Measurements from ENCODE around the gene BRCA1. TPM values are rescaled to one million over a fixed set of nuclear protein-coding genes. Genes with fewer than 3 reads are reported as not detected.
"Not testable (repeated sequence)": the region's sequence is repeated elsewhere in the genome, so short reads cannot be mapped to it uniquely, and the experiment has no call there.

The BRCA1 gene
- total and polyA plus RNA-seq, 2 donors (not counting 1 experiment from before 2014, with no cell fraction given), result 7.5 to 9.9 TPM

DNA sequence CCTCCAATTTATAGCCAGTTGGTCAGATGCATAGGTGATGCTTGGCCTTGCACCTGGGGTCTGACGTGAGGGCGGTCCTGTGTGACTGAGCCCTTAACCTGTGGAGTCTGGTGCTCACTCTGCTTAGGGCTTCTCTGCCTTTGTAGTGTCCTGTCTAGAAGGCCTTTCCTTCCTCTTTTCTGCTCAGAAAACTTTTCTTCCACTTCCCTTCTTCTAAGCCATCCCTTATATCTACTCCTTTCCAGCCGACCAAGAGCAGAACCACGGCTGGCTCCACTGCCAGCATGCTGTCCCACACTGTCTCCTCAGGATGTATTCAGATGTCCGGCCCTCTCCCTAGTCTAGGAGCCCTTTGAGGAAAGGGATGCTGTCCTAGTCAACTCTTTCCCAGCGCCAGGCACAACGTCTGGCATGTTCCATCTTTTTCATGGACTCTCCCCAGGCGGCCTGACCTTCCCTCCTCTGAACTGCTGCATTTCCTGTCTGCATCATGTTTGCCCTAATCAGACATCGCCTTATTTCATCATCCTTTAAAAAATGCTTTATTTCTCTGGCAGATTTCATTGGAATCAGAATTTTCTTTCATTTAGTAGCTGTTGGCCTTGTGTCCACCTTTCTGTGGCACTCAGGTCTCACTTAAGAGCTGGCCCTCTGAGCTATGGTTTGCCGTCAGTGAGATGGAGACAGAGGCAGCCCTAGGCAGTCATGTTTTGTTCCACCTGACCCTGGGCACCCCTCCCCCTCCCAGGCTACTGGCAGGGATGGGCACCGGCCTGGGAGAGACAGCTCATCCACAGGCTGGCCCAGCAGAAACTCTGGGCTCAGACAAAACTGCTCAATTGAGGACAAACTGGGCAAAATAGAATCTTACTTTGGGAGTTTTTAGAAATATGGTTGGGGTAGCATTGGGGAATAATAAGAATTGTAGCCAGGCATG, 15.5 kb upstream of the BRCA1 start:
- H3K9ac ChIP-seq (ENCODE audit: insufficient read depth, low read length), result no peak overlapping the region
- TF ChIP-seq EZH2 (IDR thresholded peaks at IDR 0.05; ENCODE audit: low read length, missing control alignments), result no peak
- TF ChIP-seq, protein P1, sequence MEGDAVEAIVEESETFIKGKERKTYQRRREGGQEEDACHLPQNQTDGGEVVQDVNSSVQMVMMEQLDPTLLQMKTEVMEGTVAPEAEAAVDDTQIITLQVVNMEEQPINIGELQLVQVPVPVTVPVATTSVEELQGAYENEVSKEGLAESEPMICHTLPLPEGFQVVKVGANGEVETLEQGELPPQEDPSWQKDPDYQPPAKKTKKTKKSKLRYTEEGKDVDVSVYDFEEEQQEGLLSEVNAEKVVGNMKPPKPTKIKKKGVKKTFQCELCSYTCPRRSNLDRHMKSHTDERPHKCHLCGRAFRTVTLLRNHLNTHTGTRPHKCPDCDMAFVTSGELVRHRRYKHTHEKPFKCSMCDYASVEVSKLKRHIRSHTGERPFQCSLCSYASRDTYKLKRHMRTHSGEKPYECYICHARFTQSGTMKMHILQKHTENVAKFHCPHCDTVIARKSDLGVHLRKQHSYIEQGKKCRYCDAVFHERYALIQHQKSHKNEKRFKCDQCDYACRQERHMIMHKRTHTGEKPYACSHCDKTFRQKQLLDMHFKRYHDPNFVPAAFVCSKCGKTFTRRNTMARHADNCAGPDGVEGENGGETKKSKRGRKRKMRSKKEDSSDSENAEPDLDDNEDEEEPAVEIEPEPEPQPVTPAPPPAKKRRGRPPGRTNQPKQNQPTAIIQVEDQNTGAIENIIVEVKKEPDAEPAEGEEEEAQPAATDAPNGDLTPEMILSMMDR (conservative IDR thresholded peaks at IDR 0.05 in 1 of 2, IDR thresholded peaks at IDR 0.05 in 1 of 2; ENCODE audit: low read depth in 1 of 2, low read length in 2 of 2), result no peak
- no peak overlapping the region for H3K4me3 ChIP-seq (replicated peaks in 1 of 4; ENCODE audit: control extremely low read depth in 1 of 4, insufficient read depth in 1 of 4, low read depth in 3 of 4, low read length in 4 of 4)
- H3K4me1 ChIP-seq (ENCODE audit: control insufficient read depth, extremely low read depth, insufficient read depth, low read length), result no peaks in the 10 kb centered on the region
- H3K9me3 ChIP-seq (ENCODE audit: control insufficient read depth, insufficient read depth, low read depth, low read length), result no peaks in the 10 kb centered on the region
- DNase-seq (ENCODE audit: low read depth in 2 of 2), result no peak
- H2AFZ ChIP-seq (ENCODE audit: low read length), result no peak overlapping the region
- no peak overlapping the region for H3K27ac ChIP-seq (ENCODE audit: insufficient read depth, low read length)
- no peak overlapping the region for H3K4me2 ChIP-seq (ENCODE audit: extremely low read depth, insufficient read depth, low read length)
- H3K27me3 ChIP-seq (ENCODE audit: control insufficient read depth, insufficient read depth, low read length), result no peaks in the 10 kb centered on the region
- no peaks in the 10 kb centered on the region for H4K20me1 ChIP-seq (ENCODE audit: control insufficient read depth, extremely low read depth, insufficient read depth, low read length)
- H3K79me2 ChIP-seq (ENCODE audit: control insufficient read depth, insufficient read depth, low read length), result no peaks in the 10 kb centered on the region
- no peaks in the 10 kb centered on the region for H3K36me3 ChIP-seq (ENCODE audit: control insufficient read depth, insufficient read depth, low read length)

DNA sequence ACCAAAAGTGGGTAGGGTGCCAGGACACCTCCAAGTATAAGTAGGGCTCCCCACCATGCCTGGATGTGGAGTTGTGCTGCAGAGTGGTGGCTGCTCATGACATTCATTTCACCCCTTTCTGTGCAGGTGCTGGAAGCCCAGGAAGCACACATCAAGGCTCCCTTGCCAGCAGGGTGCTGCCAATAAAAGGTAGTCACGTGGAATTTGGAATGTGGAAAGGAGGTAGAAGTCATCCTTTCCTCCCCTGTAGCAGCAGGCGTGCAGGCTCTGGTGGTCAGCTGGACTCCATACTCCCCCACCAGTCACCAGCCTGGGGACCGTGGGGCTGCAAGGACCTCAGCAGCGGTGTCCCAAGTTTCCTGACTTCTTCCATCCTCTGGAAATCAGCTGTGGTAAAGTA, 13.4 kb upstream of the BRCA1 start:
- DNase-seq (ENCODE audit: low read depth in 2 of 2); H3K4me2 ChIP-seq (ENCODE audit: extremely low read depth, insufficient read depth, low read length); H3K9ac ChIP-seq (ENCODE audit: insufficient read depth, low read length); H3K4me1 ChIP-seq (ENCODE audit: control insufficient read depth, extremely low read depth, insufficient read depth, low read length); H3K27me3 ChIP-seq (ENCODE audit: control insufficient read depth, insufficient read depth, low read length); H4K20me1 ChIP-seq (ENCODE audit: control insufficient read depth, extremely low read depth, insufficient read depth, low read length); H3K27ac ChIP-seq (ENCODE audit: insufficient read depth, low read length); H3K9me3 ChIP-seq (ENCODE audit: control insufficient read depth, insufficient read depth, low read depth, low read length); H2AFZ ChIP-seq (ENCODE audit: low read length); H3K36me3 ChIP-seq (ENCODE audit: control insufficient read depth, insufficient read depth, low read length); H3K79me2 ChIP-seq (ENCODE audit: control insufficient read depth, insufficient read depth, low read length); H3K4me3 ChIP-seq (replicated peaks in 1 of 4; ENCODE audit: control extremely low read depth in 1 of 4, insufficient read depth in 1 of 4, low read depth in 3 of 4, low read length in 4 of 4): not testable (repeated sequence)

DNA sequence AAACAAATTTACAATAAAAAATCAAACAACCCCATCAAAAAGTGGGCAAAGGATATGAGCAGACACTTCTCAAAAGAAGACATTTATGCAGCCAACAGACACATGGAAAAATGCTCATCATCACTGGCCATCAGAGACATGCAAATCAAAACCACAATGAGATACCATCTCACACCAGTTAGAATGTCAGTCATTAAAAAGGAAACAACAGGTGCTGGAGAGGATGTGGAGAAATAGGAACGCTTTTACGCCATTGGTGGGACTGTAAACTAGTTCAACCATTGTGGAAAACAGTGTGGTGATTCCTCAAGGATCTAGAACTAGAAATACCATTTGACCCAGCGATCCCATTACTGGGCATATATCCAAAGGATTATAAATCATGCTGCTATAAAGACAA, 11.4 kb upstream of the BRCA1 start:
- DNase-seq (ENCODE audit: low read depth in 2 of 2); H2AFZ ChIP-seq (ENCODE audit: low read length); H3K4me2 ChIP-seq (ENCODE audit: extremely low read depth, insufficient read depth, low read length); H3K36me3 ChIP-seq (ENCODE audit: control insufficient read depth, insufficient read depth, low read length); H3K9me3 ChIP-seq (ENCODE audit: control insufficient read depth, insufficient read depth, low read depth, low read length); H3K27me3 ChIP-seq (ENCODE audit: control insufficient read depth, insufficient read depth, low read length); H3K27ac ChIP-seq (ENCODE audit: insufficient read depth, low read length); H4K20me1 ChIP-seq (ENCODE audit: control insufficient read depth, extremely low read depth, insufficient read depth, low read length); H3K79me2 ChIP-seq (ENCODE audit: control insufficient read depth, insufficient read depth, low read length); H3K4me1 ChIP-seq (ENCODE audit: control insufficient read depth, extremely low read depth, insufficient read depth, low read length); H3K4me3 ChIP-seq (replicated peaks in 1 of 4; ENCODE audit: control extremely low read depth in 1 of 4, insufficient read depth in 1 of 4, low read depth in 3 of 4, low read length in 4 of 4); H3K9ac ChIP-seq (ENCODE audit: insufficient read depth, low read length): not testable (repeated sequence)

DNA sequence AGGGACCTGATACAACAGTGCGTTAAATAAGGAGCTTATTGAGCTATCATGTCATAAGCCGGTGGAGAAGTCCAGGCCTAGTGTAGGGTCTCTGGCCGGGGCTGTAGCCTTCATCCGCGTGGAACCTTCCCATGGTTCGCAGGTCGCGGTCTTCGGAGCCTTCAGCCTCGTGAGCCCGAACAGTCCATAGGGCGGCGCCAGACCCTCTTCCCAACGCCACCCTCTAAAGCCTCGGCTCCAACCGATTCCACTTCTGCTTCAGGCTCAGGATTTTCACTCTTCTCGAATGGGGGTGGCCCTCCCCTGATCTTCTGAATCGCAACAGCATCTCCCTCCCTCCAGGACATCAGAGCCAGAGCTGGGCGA, 10.3 kb upstream of the BRCA1 start:
- Histone ChIP-seq H3K9me3 (ENCODE audit: control insufficient read depth, insufficient read depth, low read depth, low read length) (no peaks in the 10 kb centered on the region), H4K20me1 (ENCODE audit: control insufficient read depth, extremely low read depth, insufficient read depth, low read length) (no peaks in the 10 kb centered on the region), H3K9ac (ENCODE audit: insufficient read depth, low read length) (no peak overlapping the region), H2AFZ (ENCODE audit: low read length) (no peak overlapping the region), H3K4me1 (ENCODE audit: control insufficient read depth, extremely low read depth, insufficient read depth, low read length) (no peaks in the 10 kb centered on the region), H3K27me3 (ENCODE audit: control insufficient read depth, insufficient read depth, low read length) (no peaks in the 10 kb centered on the region), H3K79me2 (ENCODE audit: control insufficient read depth, insufficient read depth, low read length) (no peaks in the 10 kb centered on the region), H3K36me3 (ENCODE audit: control insufficient read depth, insufficient read depth, low read length) (peaks cover 1% of the 10 kb centered on the region), H3K27ac (ENCODE audit: insufficient read depth, low read length) (no peak overlapping the region), H3K4me2 (ENCODE audit: extremely low read depth, insufficient read depth, low read length) (no peak overlapping the region), H3K4me3 (replicated peaks in 1 of 4; ENCODE audit: control extremely low read depth in 1 of 4, insufficient read depth in 1 of 4, low read depth in 3 of 4, low read length in 4 of 4) (no peak overlapping the region)
- TF ChIP-seq EZH2 (IDR thresholded peaks at IDR 0.05; ENCODE audit: low read length, missing control alignments), result no peak
- TF ChIP-seq, protein P1 (conservative IDR thresholded peaks at IDR 0.05 in 1 of 2, IDR thresholded peaks at IDR 0.05 in 1 of 2; ENCODE audit: low read depth in 1 of 2, low read length in 2 of 2), result no peak
- DNase-seq (ENCODE audit: low read depth in 2 of 2), result no peak

All from fibroblast of lung (primary cell).